ENCODE measurements around the gene ZNF428. TPM values are rescaled to one million over a fixed set of nuclear protein-coding genes. Genes with fewer than 3 reads are reported as not detected.

The ZNF428 gene
- total RNA-seq, 1 donor from 2014 or later: 52.5 TPM

GRCh38 chr19:43594710-43595604, 24.5 kb downstream of the ZNF428 start:
- Mint-ChIP-seq H3K4me3 (ENCODE audit: unreplicated experiment) (peak overlapping the region; percentile 100), H3K4me1 (ENCODE audit: low read depth) (peaks cover 41% of the 10 kb centered on the region), H3K27me3 (ENCODE audit: low read depth) (no peaks in the 10 kb centered on the region), H3K36me3 (ENCODE audit: low read depth) (peaks cover 21% of the 10 kb centered on the region), H3K9me3 (ENCODE audit: low read depth) (no peaks in the 10 kb centered on the region), H3K27ac (ENCODE audit: unreplicated experiment) (peak overlapping the region; percentile 100)
- TF ChIP-seq CTCF (IDR thresholded peaks at IDR 0.05): peak; percentile 91
- DNase-seq (ENCODE audit: low spot score): no peak

GRCh38 chr19:43594081-43594697, 25.2 kb downstream of the ZNF428 start:
- Mint-ChIP-seq H3K4me3 (ENCODE audit: unreplicated experiment) (peak overlapping the region; percentile 100), H3K36me3 (ENCODE audit: low read depth) (peaks cover 24% of the 10 kb centered on the region), H3K27ac (ENCODE audit: unreplicated experiment) (peak overlapping the region; percentile 84), H3K27me3 (ENCODE audit: low read depth) (no peaks in the 10 kb centered on the region), H3K4me1 (ENCODE audit: low read depth) (peaks cover 41% of the 10 kb centered on the region), H3K9me3 (ENCODE audit: low read depth) (no peaks in the 10 kb centered on the region)
- DNase-seq (ENCODE audit: low spot score): no peak
- no peak for TF ChIP-seq CTCF (IDR thresholded peaks at IDR 0.05)

GRCh38 chr19:43592800-43593350, 26.6 kb downstream of the ZNF428 start:
- DNase-seq (ENCODE audit: low spot score): no peak
- no peak overlapping the region for H3K4me3 Mint-ChIP-seq (ENCODE audit: unreplicated experiment)
- no peaks in the 10 kb centered on the region for H3K9me3 Mint-ChIP-seq (ENCODE audit: low read depth)
- H3K36me3 Mint-ChIP-seq (ENCODE audit: low read depth): peaks cover 25% of the 10 kb centered on the region
- TF ChIP-seq CTCF (IDR thresholded peaks at IDR 0.05): no peak
- peaks cover 34% of the 10 kb centered on the region for H3K4me1 Mint-ChIP-seq (ENCODE audit: low read depth)
- H3K27me3 Mint-ChIP-seq (ENCODE audit: low read depth): no peaks in the 10 kb centered on the region
- H3K27ac Mint-ChIP-seq (ENCODE audit: unreplicated experiment): no peak overlapping the region

GRCh38 chr19:43591904-43592772, 27.3 kb downstream of the ZNF428 start:
- Mint-ChIP-seq H3K27ac (ENCODE audit: unreplicated experiment) (no peak overlapping the region), H3K4me1 (ENCODE audit: low read depth) (peaks cover 27% of the 10 kb centered on the region), H3K4me3 (ENCODE audit: unreplicated experiment) (no peak overlapping the region), H3K27me3 (ENCODE audit: low read depth) (no peaks in the 10 kb centered on the region), H3K9me3 (ENCODE audit: low read depth) (no peaks in the 10 kb centered on the region), H3K36me3 (ENCODE audit: low read depth) (peaks cover 25% of the 10 kb centered on the region)
- no peak for TF ChIP-seq CTCF (IDR thresholded peaks at IDR 0.05)
- DNase-seq (ENCODE audit: low spot score): no peak

Measured in chondrocyte (in vitro differentiated cells).